CD14-positive monocyte (primary cell): ENCODE results near the gene DCLK3. TPM values are rescaled to one million over a fixed set of nuclear protein-coding genes. Genes with fewer than 3 reads are reported as not detected.
A peak's percentile ranks its signal among the peaks of the same experiment; 100 is the strongest.

Source experiments
- DNase-seq, 3 donors: peaks; one replicate each; pipeline ENCODE4 v3.0.0-alpha.2; 2011 to 2022
- H2AFZ ChIP-seq: 2 replicates; pipeline ENCODE4 v1.6.0; 2012; ENCODE audit warnings: mild to moderate bottlenecking, low read depth, low read length, inconsistent platforms; ENCODE audit not compliant: insufficient read depth, poor library complexity, severe bottlenecking
- H3K27ac ChIP-seq, 2 donors: 1 replicate in 1 of 2; 2 replicates in 1 of 2; pipeline ENCODE4 v1.5.1; 2012 to 2013; ENCODE audit warnings: low read length in 2 of 2, control low read depth in 1 of 2, inconsistent platforms in 1 of 2, low read depth in 1 of 2, mild to moderate bottlenecking in 1 of 2
- H3K27me3 ChIP-seq, 2 donors: one replicate each; pipeline versions ENCODE4 v1.6.0 to v1.6.1; 2011 to 2013; ENCODE audit warnings: low read length in 2 of 2; ENCODE audit not compliant: control insufficient read depth in 2 of 2, insufficient read depth in 2 of 2
- H3K36me3 ChIP-seq, 2 donors: replicated peaks in 1 of 2; 1 replicate in 1 of 2; 2 replicates in 1 of 2; pipeline versions ENCODE4 v1.5.1 to v1.6.1; 2012 to 2013; ENCODE audit warnings: low read length in 2 of 2, control low read depth in 1 of 2, inconsistent platforms in 1 of 2, mild to moderate bottlenecking in 1 of 2; ENCODE audit not compliant: insufficient read depth in 2 of 2, control insufficient read depth in 1 of 2
- H3K4me1 ChIP-seq, 2 donors: 1 replicate in 1 of 2; 2 replicates in 1 of 2; pipeline versions ENCODE4 v1.5.1 to v1.6.1; 2012 to 2013; ENCODE audit warnings: low read length in 2 of 2, control low read depth in 1 of 2, inconsistent platforms in 1 of 2, mild to moderate bottlenecking in 1 of 2, moderate library complexity in 1 of 2; ENCODE audit not compliant: insufficient read depth in 2 of 2, control insufficient read depth in 1 of 2
- H3K4me2 ChIP-seq: replicated peaks from 2 replicates; pipeline ENCODE3; 2012; ENCODE audit warnings: low read length, moderate library complexity, mild to moderate bottlenecking; ENCODE audit not compliant: poor library complexity, severe bottlenecking; ENCODE audit errors: extremely low read depth
- H3K4me3 ChIP-seq, 3 experiments: fragments of 200-600 bp in 1 of 3; sonication (generic) in 1 of 3; replicated peaks in 1 of 3; 1 replicate in 2 of 3; 2 replicates in 1 of 3; pipeline ENCODE4 v1.5.1; 2011 to 2013; ENCODE audit warnings: low read length in 3 of 3, mild to moderate bottlenecking in 3 of 3, control low read depth in 2 of 3, low read depth in 2 of 3, inconsistent platforms in 1 of 3, moderate library complexity in 1 of 3
- H3K79me2 ChIP-seq: 2 replicates; pipeline ENCODE4 v1.6.0; 2012; ENCODE audit warnings: mild to moderate bottlenecking, control low read depth, inconsistent platforms, low read length, moderate library complexity; ENCODE audit not compliant: insufficient read depth
- H3K9ac ChIP-seq: 2 replicates; pipeline ENCODE4 v1.6.0; 2017; ENCODE audit warnings: low read length, mild to moderate bottlenecking; ENCODE audit not compliant: insufficient read depth, poor library complexity, severe bottlenecking
- H3K9me3 ChIP-seq, 2 donors: replicated peaks in 1 of 2; 1 replicate in 1 of 2; 2 replicates in 1 of 2; pipeline versions ENCODE4 v1.5.1 to v1.6.1; 2012 to 2013; ENCODE audit warnings: low read length in 2 of 2, control low read depth in 1 of 2; ENCODE audit not compliant: control insufficient read depth in 1 of 2, insufficient read depth in 1 of 2
- H4K20me1 ChIP-seq: 2 replicates; pipeline ENCODE4 v1.6.0; 2012; ENCODE audit warnings: mild to moderate bottlenecking, low read length, control low read depth, moderate library complexity; ENCODE audit not compliant: insufficient read depth
- H3K27ac Mint-ChIP-seq, 7 donors: one replicate each; pipeline ENCODE4 v1.8.0; 2020; ENCODE audit warnings: mild to moderate bottlenecking in 7 of 7, mixed read lengths in 7 of 7, moderate library complexity in 6 of 7, inconsistent platforms in 2 of 7
- H3K27me3 Mint-ChIP-seq, 3 donors: one replicate each; pipeline ENCODE4 v1.8.0; 2021 to 2022; ENCODE audit warnings: low read depth in 3 of 3, mild to moderate bottlenecking in 3 of 3, mixed read lengths in 3 of 3, moderate library complexity in 3 of 3, inconsistent platforms in 1 of 3
- H3K36me3 Mint-ChIP-seq, 2 donors: one replicate each; pipeline ENCODE4 v1.8.0; 2020; ENCODE audit warnings: mixed read lengths in 2 of 2, inconsistent platforms in 1 of 2, mild to moderate bottlenecking in 1 of 2
- H3K4me1 Mint-ChIP-seq: one replicate; pipeline ENCODE4 v1.8.0; 2020; ENCODE audit warnings: mild to moderate bottlenecking, mixed read lengths
- H3K4me3 Mint-ChIP-seq, 2 donors: one replicate each; pipeline ENCODE4 v1.8.0; 2020; ENCODE audit warnings: mild to moderate bottlenecking in 2 of 2, mixed read lengths in 2 of 2, moderate library complexity in 1 of 2
- H3K9me3 Mint-ChIP-seq, 7 donors: one replicate each; pipeline ENCODE4 v1.8.0; 2020 to 2022; ENCODE audit warnings: mixed read lengths in 7 of 7, mild to moderate bottlenecking in 6 of 7, moderate library complexity in 6 of 7, inconsistent platforms in 2 of 7
- WGBS: methylation state at CpG from one replicate; pipeline ENCODE4 v1.1.5; 2013; ENCODE audit warnings: missing lambda C conversion rate; ENCODE audit not compliant: insufficient coverage; 5-methylcytosine and 5-hydroxymethylcytosine counted together
- intact Hi-C, 2 donors: fragments of 100-400 bp; cut with micrococcal nuclease; formaldehyde crosslinking; loops; one replicate each; pipeline versions ENCODE4 v1.15.0 to v1.15.1; 2023
- polyA plus RNA-seq, 3 donors: library from polyadenylated mRNA; depleted of rRNA in 1 of 3; unstranded in 2 of 3; stranded (reverse) in 1 of 3; fragments of 300-500 nt in 2 of 3; fragments of >200 nt in 1 of 3; fragmentation: Illumina TruSeq in 2 of 3; gene quantifications; 1 replicate in 2 of 3; 2 replicates in 1 of 3; pipeline ENCODE4 v1.2.3, GENCODE V29; 2012 to 2021
- TF ChIP-seq, protein P1 (sequence below): fragments of 200-600 bp; IDR thresholded peaks from one replicate; pipeline ENCODE4 v1.8.0; 2022; ENCODE audit warnings: antibody characterized with exemption, mild to moderate bottlenecking

DCLK3 gene
- polyA plus RNA-seq, 3 donors = not detected

GRCh38 chr3:36730966-36731365, 33.4 kb downstream of the DCLK3 start:
- no peak overlapping the region for H3K27ac Mint-ChIP-seq
- H3K4me1 Mint-ChIP-seq = no peaks in the 10 kb centered on the region
- no peak overlapping the region for H3K4me3 ChIP-seq
- H3K9me3 Mint-ChIP-seq = no peaks in the 10 kb centered on the region
- no peak overlapping the region for H3K27ac ChIP-seq
- no peaks in the 10 kb centered on the region for H4K20me1 ChIP-seq
- H3K9me3 ChIP-seq = no peaks in the 10 kb centered on the region
- H3K9ac ChIP-seq = no peak overlapping the region
- no peaks in the 10 kb centered on the region for H3K36me3 ChIP-seq
- H3K79me2 ChIP-seq = no peaks in the 10 kb centered on the region
- H3K27me3 ChIP-seq = no peaks in the 10 kb centered on the region
- no peak overlapping the region for H3K4me3 Mint-ChIP-seq
- intact Hi-C loops = loop anchor here in 1 of 2 donors (10.0 kb wide), 1 partner anchor 224 kb away; no protein-coding TSS in a partner anchor
- TF ChIP-seq, protein P1, sequence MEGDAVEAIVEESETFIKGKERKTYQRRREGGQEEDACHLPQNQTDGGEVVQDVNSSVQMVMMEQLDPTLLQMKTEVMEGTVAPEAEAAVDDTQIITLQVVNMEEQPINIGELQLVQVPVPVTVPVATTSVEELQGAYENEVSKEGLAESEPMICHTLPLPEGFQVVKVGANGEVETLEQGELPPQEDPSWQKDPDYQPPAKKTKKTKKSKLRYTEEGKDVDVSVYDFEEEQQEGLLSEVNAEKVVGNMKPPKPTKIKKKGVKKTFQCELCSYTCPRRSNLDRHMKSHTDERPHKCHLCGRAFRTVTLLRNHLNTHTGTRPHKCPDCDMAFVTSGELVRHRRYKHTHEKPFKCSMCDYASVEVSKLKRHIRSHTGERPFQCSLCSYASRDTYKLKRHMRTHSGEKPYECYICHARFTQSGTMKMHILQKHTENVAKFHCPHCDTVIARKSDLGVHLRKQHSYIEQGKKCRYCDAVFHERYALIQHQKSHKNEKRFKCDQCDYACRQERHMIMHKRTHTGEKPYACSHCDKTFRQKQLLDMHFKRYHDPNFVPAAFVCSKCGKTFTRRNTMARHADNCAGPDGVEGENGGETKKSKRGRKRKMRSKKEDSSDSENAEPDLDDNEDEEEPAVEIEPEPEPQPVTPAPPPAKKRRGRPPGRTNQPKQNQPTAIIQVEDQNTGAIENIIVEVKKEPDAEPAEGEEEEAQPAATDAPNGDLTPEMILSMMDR = no peak
- H3K27me3 Mint-ChIP-seq = peaks cover 2 to 6% (median 4%) of the 10 kb centered on the region in 3 donors
- DNase-seq = no peak
- H3K4me1 ChIP-seq = no peaks in the 10 kb centered on the region
- no peaks in the 10 kb centered on the region for H3K36me3 Mint-ChIP-seq
- 100% methylated on average over 3 of the region's 3 CpGs for WGBS
- no peak overlapping the region for H2AFZ ChIP-seq
- H3K4me2 ChIP-seq = no peak overlapping the region

- Histone ChIP-seq H3K36me3 (no peaks in the 10 kb centered on the region), H3K79me2 (no peaks in the 10 kb centered on the region), H3K9ac (no peak overlapping the region), H3K4me2 (no peak overlapping the region), H3K27me3 (no peaks in the 10 kb centered on the region), H3K27ac (no peak overlapping the region), H3K4me3 (no peak overlapping the region), H3K4me1 (no peaks in the 10 kb centered on the region), H3K9me3 (no peaks in the 10 kb centered on the region), H4K20me1 (no peaks in the 10 kb centered on the region), H2AFZ (no peak overlapping the region)
- H3K36me3 Mint-ChIP-seq = no peaks in the 10 kb centered on the region
- intact Hi-C loops = loop anchor here (2.0 to 10.0 kb wide), 2 partner anchors 139 to 225 kb away; no protein-coding TSS in a partner anchor
- H3K4me1 Mint-ChIP-seq = no peaks in the 10 kb centered on the region
- peak; percentile 14 to 46 (median 34) for DNase-seq
- no peak overlapping the region for H3K27ac Mint-ChIP-seq
- peaks cover 2 to 6% (median 4%) of the 10 kb centered on the region in 3 donors for H3K27me3 Mint-ChIP-seq
- TF ChIP-seq, protein P1 = peak; percentile 71
- peaks cover 0 to 3% (median 0%) of the 10 kb centered on the region in 7 donors for H3K9me3 Mint-ChIP-seq
- H3K4me3 Mint-ChIP-seq = no peak overlapping the region
- WGBS = 100% methylated on average over 2 of the region's 9 CpGs
These were observed 34.9 kb downstream of the DCLK3 start for GRCh38 chr3:36729204-36730056.
